Fibroblast of the aortic adventitia (primary cell): ENCODE data around the gene TUBGCP2. TPM values are rescaled to one million over a fixed set of nuclear protein-coding genes. Genes with fewer than 3 reads are reported as not detected.

ENCODE experiments used
- DNase-seq: peaks from one replicate; pipeline ENCODE4 v3.0.0-alpha.2; 2010; ENCODE audit warnings: low read depth
- H3K4me3 ChIP-seq: 2 replicates; pipeline ENCODE4 v1.5.1; 2011; ENCODE audit warnings: low read depth, mild to moderate bottlenecking, control low read depth, low read length, moderate library complexity
- total RNA-seq: library from RNA; depleted of rRNA; stranded (reverse); fragments of >200 nt; gene quantifications from 2 replicates; pipeline ENCODE4 v1.2.3, GENCODE V29; 2012; ENCODE audit warnings: low replicate concordance
- TF ChIP-seq, protein P1 (sequence below): IDR thresholded peaks from 2 replicates; pipeline ENCODE4 v1.5.1; 2011; ENCODE audit warnings: mild to moderate bottlenecking, low read length, control low read depth, inconsistent platforms; ENCODE audit not compliant: insufficient read depth

TUBGCP2 gene
- total RNA-seq, 1 donor = 72.8 TPM

DNA sequence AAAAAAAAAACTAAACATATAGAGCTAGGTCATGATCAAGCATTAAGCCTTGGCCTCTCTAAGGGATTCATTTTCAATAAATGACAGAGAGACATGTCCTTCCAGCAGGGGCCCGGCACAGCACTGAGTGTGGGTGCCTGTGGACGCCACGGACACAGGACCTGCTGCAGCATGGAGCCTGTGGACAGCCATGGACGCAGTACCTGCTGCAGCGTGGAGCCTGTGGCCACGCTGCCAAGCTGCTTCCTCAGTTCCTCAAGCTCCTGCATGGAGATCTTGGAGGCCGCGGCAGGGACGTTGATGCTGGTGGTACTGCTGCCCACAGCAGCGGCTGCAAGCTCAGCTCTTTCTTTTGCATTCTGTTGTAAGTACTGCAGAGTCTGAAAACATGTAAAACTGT, 9.4 kb downstream of the TUBGCP2 start:
- H3K4me3 ChIP-seq = no peak overlapping the region
- no peak for DNase-seq
- TF ChIP-seq, protein P1, sequence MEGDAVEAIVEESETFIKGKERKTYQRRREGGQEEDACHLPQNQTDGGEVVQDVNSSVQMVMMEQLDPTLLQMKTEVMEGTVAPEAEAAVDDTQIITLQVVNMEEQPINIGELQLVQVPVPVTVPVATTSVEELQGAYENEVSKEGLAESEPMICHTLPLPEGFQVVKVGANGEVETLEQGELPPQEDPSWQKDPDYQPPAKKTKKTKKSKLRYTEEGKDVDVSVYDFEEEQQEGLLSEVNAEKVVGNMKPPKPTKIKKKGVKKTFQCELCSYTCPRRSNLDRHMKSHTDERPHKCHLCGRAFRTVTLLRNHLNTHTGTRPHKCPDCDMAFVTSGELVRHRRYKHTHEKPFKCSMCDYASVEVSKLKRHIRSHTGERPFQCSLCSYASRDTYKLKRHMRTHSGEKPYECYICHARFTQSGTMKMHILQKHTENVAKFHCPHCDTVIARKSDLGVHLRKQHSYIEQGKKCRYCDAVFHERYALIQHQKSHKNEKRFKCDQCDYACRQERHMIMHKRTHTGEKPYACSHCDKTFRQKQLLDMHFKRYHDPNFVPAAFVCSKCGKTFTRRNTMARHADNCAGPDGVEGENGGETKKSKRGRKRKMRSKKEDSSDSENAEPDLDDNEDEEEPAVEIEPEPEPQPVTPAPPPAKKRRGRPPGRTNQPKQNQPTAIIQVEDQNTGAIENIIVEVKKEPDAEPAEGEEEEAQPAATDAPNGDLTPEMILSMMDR = no peak

DNA sequence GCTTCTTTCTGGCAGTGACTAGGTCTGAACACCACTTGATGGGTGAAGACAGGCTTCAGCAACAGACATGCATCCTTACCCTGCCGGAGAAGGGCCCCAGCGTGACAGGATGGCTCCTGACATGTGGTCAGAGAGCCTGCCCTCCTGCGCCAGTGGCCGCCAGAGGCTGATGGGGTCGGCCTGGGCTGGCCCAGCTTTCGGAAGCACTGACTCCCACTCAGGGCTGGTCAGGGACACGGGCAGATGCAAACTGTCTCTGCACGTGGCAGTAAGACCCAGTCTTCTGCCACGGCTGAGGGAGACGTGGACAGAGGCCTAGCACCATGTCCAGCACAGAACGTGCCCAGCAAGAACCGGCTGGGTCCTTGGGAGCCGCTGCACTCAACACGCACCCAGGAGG, 10.2 kb downstream of the TUBGCP2 start:
- H3K4me3 ChIP-seq = no peak overlapping the region
- TF ChIP-seq, protein P1 = no peak
- no peak for DNase-seq

DNA sequence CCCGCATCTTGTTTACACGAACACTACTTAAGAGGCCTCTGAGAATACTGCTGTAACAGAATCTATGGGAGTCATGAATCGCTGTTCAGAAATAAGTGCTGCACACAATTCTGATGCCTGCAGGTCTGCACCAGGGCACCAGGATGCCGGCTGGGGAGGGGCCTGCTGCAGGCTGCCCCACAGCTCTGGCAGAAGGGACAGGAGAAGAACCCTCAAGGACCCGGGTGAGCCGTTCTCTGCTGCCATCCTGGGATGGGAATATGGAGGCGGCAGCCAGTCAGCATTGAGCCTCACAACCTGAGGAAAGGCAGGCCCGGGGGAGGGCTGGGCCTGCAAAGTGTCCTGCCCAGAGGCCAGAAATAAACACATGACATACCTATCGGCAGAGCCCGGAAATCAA, 11.2 kb downstream of the TUBGCP2 start:
- TF ChIP-seq, protein P1 = no peak
- H3K4me3 ChIP-seq = no peak overlapping the region
- DNase-seq = no peak

DNA sequence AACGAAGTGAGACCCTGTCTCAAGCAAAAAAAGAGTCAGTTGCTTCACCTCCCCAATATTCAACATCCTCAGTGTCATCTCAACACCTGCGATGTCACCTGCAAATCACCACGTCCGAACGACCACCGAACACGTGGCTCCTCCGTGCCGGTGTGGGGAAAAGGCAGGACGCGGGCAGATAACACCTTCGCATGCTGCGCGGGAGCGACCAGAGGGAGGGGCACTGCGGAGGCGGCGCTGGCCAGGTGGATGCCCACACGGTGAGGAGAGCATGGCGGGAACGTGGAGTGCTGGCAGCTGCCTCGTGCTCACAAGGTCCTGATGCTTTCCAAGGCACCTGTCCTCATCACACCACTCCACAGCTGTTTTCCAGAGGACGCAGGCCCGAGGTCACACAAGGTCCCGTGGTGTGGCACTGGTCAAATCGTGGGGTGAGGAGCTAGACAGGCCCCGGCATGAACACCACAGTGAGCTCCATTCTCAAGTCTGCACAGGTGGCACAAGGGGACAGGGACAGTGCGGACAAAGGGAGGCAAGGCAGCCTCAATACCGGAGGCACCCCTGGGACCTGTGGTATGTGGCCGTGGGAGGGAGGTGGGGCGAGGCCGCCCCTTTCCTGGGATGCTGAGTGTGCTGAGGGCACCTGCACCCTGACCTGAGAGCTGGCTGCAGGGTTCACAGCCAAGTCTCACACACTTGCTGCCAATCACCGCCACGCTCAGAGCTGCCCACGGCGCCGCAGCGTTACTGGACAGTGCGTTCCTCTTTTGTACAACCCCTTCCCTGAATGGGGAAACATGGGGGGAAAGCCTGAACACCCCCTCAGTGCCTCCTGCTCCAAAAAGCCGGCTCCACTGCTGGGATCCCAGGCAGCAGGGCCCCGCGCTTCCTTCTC, 13.0 kb downstream of the TUBGCP2 start:
- no peak overlapping the region for H3K4me3 ChIP-seq
- TF ChIP-seq, protein P1 = no peak
- no peak for DNase-seq

DNA sequence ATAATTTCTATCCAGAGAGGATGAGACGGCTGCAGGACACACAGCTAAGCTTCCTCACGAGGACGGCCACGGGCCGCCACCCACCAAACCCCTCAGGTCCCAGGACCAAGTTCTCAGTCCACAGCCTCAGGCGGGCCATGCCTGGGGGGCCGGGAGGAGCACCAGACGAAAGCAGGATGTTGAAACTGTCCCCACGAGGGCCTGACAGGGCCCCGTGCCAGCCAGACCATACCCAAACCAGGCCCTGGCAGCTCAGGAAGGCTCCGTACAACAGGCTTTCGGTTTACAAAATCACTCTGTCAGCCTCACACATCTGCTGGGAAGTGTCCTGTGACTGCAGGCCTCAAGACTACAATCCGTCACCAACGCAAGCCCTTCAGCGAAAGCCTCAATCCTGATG, 14.5 kb downstream of the TUBGCP2 start:
- H3K4me3 ChIP-seq = no peak overlapping the region
- TF ChIP-seq, protein P1 = no peak
- no peak for DNase-seq

DNA sequence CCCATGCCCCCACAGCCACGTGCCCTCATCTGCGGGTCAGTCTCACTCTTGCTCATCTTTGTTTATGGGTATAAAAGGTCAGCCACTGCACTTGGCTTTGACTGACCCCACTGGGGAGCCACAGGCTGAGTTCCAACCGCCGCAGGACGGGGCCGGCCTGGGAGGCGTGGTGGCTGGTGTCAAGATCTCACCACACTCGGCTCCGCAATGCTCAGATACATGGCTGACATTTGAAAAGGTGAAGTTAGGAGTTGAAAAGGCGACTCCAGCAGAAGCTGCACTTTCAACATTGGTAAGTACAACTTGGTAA, 14.9 kb downstream of the TUBGCP2 start:
- TF ChIP-seq, protein P1 = no peak
- DNase-seq = no peak
- no peak overlapping the region for H3K4me3 ChIP-seq
